ENCODE data around the gene WLS.

WLS gene

GRCh38 chr1:68234094-68234493 is 1.8 kb upstream of the WLS start:
- no peak overlapping the region for H3K27ac ChIP-seq
- TF ChIP-seq CTCF (IDR thresholded peaks at IDR 0.05) = no peak
- no peak for TF ChIP-seq ZFX (IDR thresholded peaks at IDR 0.05; ENCODE audit: borderline replicate concordance)

GRCh38 chr1:68233202-68233601 is 879 bp upstream of the WLS start:
- H3K27ac ChIP-seq = no peak overlapping the region
- TF ChIP-seq ZFX (IDR thresholded peaks at IDR 0.05; ENCODE audit: borderline replicate concordance) (no peak), CTCF (IDR thresholded peaks at IDR 0.05) (no peak)

- no peak overlapping the region for H3K27ac ChIP-seq
- TF ChIP-seq ZFX (IDR thresholded peaks at IDR 0.05; ENCODE audit: borderline replicate concordance) = no peak
- no peak for TF ChIP-seq CTCF (IDR thresholded peaks at IDR 0.05)
These were observed 565 bp downstream of the WLS start for GRCh38 chr1:68231627-68232288.

GRCh38 chr1:68230901-68231626 is 1.3 kb downstream of the WLS start:
- no peak overlapping the region for H3K27ac ChIP-seq
- TF ChIP-seq CTCF (IDR thresholded peaks at IDR 0.05) (no peak), ZFX (IDR thresholded peaks at IDR 0.05; ENCODE audit: borderline replicate concordance) (no peak)

- H3K27ac ChIP-seq = no peak overlapping the region
- no peak for TF ChIP-seq CTCF (IDR thresholded peaks at IDR 0.05)
- TF ChIP-seq ZFX (IDR thresholded peaks at IDR 0.05; ENCODE audit: borderline replicate concordance) = no peak
These were observed 1.9 kb downstream of the WLS start for GRCh38 chr1:68230484-68230802.

- no peak overlapping the region for H3K27ac ChIP-seq
- no peak for TF ChIP-seq CTCF (IDR thresholded peaks at IDR 0.05)
- no peak for TF ChIP-seq ZFX (IDR thresholded peaks at IDR 0.05; ENCODE audit: borderline replicate concordance)
These were observed 2.5 kb downstream of the WLS start for GRCh38 chr1:68229650-68230483.

GRCh38 chr1:68228851-68229250 is 3.5 kb downstream of the WLS start:
- H3K27ac ChIP-seq = no peak overlapping the region
- TF ChIP-seq ZFX (IDR thresholded peaks at IDR 0.05; ENCODE audit: borderline replicate concordance) (no peak), CTCF (IDR thresholded peaks at IDR 0.05) (no peak)

Measured in 22Rv1 (cell line).